ENCODE data around the gene INTS12.

GRCh38 chr4:105698607-105699006 lies 9.9 kb downstream of the INTS12 start:
- TF ChIP-seq CTCF (IDR thresholded peaks at IDR 0.05), result no peak
- TF ChIP-seq POLR2A (IDR thresholded peaks at IDR 0.05), result no peak
- TF ChIP-seq EP300 (IDR thresholded peaks at IDR 0.05), result no peak
